ENCODE measurements around the gene TBX2.

Gene TBX2

DNA sequence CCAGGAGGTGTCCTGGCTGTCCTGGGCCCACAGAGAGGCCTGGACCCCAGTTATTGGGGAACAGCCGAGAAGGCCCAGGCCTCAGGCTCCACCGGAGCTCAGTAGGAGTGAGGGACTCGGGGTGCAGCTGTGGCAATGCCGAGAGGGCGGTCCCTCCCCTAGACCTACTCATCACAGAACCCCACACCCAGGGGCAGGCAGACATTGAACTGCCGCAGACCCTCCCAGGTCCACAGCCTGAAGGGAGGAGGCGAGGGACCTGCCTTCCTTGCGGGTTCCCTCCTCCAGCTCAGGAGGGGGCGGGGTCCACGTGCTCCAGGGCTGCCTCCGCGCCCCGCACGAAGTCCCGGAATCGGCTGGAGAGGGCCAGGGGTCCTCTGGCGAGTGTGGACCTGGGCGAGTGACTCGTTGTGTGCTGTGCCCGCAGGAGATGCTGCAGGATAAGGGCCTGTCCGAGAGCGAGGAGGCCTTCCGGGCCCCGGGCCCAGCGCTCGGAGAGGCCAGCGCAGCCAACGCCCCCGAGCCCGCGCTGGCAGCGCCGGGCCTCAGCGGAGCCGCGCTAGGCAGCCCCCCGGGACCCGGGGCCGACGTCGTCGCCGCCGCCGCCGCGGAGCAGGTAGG lies 56.5 kb downstream of the TBX2 start:
- no peak for DNase-seq

DNA sequence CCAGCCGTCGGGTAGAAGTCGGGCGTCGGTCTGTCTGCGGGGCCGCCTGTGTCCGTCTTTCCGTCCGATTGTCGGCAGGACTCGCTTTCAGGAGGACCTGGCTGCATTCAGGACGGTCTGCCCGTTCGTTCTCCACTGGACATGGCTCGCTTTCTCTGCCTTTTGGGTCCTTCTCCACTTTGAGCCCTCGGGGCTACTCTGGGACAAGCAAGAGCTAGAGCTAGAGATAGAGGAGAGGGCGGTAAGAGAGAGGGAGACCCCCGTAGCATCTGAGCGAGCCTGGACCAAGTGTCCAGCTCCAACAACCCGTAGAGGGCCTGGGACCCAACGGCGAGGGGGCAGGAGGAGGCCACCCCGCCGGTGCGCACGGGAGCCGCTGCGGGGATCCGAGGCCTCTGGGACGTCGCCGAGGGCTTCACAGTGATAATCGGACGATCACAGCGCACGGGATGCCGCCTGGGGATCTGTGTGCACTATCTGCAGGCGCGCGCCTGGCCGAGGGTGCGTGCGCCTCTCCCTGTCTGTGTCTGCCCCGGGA lies 57.1 kb downstream of the TBX2 start:
- no peak for DNase-seq

DNA sequence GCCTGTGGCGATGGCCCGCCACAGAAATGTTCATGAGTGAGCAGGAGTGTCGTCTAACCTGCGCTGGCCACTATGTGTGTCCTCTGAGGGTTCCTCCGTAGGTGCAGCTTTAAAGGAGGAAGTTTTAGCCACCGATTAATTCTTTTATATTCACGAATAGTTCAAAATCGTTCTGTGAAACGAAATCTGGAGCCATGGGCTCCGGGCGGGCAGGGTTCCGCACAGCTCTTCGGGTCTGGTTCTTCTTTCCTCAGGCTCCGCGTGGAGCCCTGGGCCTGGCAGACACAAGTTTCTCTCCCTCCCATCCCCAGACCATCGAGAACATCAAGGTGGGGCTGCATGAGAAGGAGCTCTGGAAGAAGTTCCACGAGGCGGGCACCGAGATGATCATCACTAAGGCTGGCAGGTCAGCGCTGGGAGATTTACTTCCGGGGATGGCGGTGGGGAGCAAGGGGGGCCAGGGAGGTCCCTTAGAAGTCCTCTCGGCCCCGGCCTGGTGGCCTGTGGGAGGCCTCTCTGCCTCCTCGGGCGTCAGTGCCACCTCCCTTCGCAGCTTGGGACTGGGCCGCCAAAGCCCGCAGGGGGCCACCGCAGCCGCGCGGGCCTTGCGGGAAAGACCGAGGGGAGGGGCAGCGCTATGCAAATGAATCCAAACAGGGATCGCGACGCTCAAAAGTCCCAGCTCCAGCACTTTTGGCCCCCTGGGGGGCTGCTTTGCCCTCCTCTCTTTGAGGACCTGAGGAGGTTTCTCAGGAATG lies 57.8 kb downstream of the TBX2 start:
- DNase-seq, result no peak

DNA sequence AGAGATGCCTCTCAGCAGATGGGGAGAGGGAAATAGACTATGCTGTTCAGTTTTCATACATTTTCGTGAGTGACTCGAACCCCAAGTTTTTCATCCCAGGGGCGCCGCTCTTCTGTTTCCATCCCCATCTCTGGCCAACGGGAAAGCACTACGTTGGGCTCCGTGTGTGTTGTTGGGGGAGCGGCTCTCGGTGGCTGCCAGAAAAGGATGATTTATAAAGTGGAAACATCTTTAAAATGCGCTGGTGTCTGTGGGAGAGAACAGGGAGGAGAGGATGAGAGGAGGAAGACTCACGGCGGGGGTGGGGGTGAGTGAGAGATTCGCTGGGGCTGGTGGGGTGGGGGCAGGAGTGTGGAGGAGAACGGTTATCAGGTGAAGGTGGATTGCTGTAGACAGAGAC lies 58.4 kb downstream of the TBX2 start:
- no peak for DNase-seq

DNA sequence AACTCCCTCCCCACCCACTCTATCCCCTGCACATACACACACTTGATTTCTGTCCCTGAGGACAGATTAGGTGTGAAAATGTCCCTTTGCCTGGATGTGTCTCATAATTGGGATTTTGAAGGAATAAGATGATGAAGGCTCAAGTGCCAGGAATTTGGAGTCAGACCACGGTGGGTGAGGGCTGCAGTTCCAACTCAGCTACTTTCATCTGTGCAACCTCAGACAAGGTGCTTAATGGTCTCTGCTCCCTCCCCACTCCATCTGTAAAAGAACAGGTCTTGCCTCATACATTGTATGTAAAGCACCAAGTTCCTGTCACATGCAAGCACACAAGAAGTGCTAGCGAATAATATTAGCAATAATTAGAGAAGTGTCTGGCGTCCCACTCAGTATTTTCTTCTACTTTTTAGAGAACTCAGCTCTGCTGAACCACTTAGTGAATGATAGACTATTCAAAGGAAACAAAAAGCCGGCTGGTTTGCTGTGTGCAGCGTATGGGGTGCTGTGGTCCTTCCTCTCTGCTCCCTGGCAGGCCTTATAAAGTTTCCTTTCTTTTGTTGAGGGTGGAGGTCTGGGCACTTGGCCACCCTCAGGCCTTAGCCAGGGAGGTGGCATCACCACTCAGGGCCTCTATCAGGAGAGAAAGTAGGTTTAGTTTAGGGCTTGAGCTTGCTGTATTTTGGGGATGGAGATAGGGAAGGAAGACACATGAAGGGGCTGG lies 58.9 kb downstream of the TBX2 start:
- no peak for DNase-seq
